ENCODE results near the gene LINC00305. TPM values are rescaled to one million over a fixed set of nuclear protein-coding genes. Genes with fewer than 3 reads are reported as not detected.

Gene LINC00305
- total RNA-seq, 6 experiments from 2014 or later, result not detected

GRCh38 chr18:64127172-64127571 is 21.7 kb downstream of the LINC00305 start:
- ATAC-seq, result no peak
- H3K27ac ChIP-seq, result no peak overlapping the region
- H3K4me1 ChIP-seq, result no peaks in the 10 kb centered on the region
- WGBS (ENCODE audit: insufficient coverage, low coverage, low lambda C conversion rate, missing lambda C conversion rate), result 58% methylated on average over 2 of the region's 2 CpGs
- no peak for TF ChIP-seq CTCF (IDR thresholded peaks at IDR 0.05)
- TF ChIP-seq POLR2A (IDR thresholded peaks at IDR 0.05), result no peak
- no peaks in the 10 kb centered on the region for H3K36me3 ChIP-seq
- no peak overlapping the region for H3K4me3 ChIP-seq
- no peaks in the 10 kb centered on the region for H3K27me3 ChIP-seq
- H3K9me3 ChIP-seq, result no peaks in the 10 kb centered on the region
- intact Hi-C loops (cut with DNase I), result no loop called here
- DNase-seq, result no peak

GRCh38 chr18:64119916-64120315 is 29.0 kb downstream of the LINC00305 start:
- 35% methylated on average over 1 of the region's 1 CpG for WGBS (ENCODE audit: insufficient coverage, low coverage, low lambda C conversion rate, missing lambda C conversion rate)
- H3K27ac ChIP-seq, result no peak overlapping the region
- intact Hi-C loops (cut with DNase I), result no loop called here
- H3K9me3 ChIP-seq, result no peaks in the 10 kb centered on the region
- no peak for TF ChIP-seq POLR2A (IDR thresholded peaks at IDR 0.05)
- TF ChIP-seq CTCF (IDR thresholded peaks at IDR 0.05), result peak; percentile 21 to 35 (median 27)
- no peaks in the 10 kb centered on the region for H3K4me1 ChIP-seq
- DNase-seq (no peak), ATAC-seq (no peak)
- H3K4me3 ChIP-seq, result no peak overlapping the region
- no peaks in the 10 kb centered on the region for H3K27me3 ChIP-seq
- H3K36me3 ChIP-seq, result no peaks in the 10 kb centered on the region

GRCh38 chr18:64118406-64118805 is 30.5 kb downstream of the LINC00305 start:
- Histone ChIP-seq H3K27me3 (no peaks in the 10 kb centered on the region), H3K27ac (no peak overlapping the region), H3K4me1 (no peaks in the 10 kb centered on the region), H3K36me3 (no peaks in the 10 kb centered on the region), H3K9me3 (no peaks in the 10 kb centered on the region), H3K4me3 (no peak overlapping the region)
- TF ChIP-seq POLR2A (IDR thresholded peaks at IDR 0.05) (no peak), CTCF (IDR thresholded peaks at IDR 0.05) (no peak)
- ATAC-seq (no peak), DNase-seq (no peak)
- intact Hi-C loops (cut with DNase I), result no loop called here
- WGBS (ENCODE audit: insufficient coverage, low coverage, low lambda C conversion rate, missing lambda C conversion rate), result 82% methylated on average over 3 of the region's 3 CpGs

GRCh38 chr18:64116571-64117175 is 32.2 kb downstream of the LINC00305 start:
- intact Hi-C loops (cut with DNase I), result no loop called here
- no peak for TF ChIP-seq POLR2A (IDR thresholded peaks at IDR 0.05)
- TF ChIP-seq CTCF (IDR thresholded peaks at IDR 0.05), result no peak
- no peaks in the 10 kb centered on the region for H3K4me1 ChIP-seq
- H3K9me3 ChIP-seq, result no peaks in the 10 kb centered on the region
- WGBS (ENCODE audit: insufficient coverage, low coverage, low lambda C conversion rate, missing lambda C conversion rate), result 48% methylated on average over 5 of the region's 5 CpGs
- H3K27me3 ChIP-seq, result no peaks in the 10 kb centered on the region
- H3K4me3 ChIP-seq, result no peak overlapping the region
- H3K27ac ChIP-seq, result no peak overlapping the region
- DNase-seq, result no peak
- ATAC-seq, result no peak
- H3K36me3 ChIP-seq, result no peaks in the 10 kb centered on the region

GRCh38 chr18:64115881-64116280 is 33.0 kb downstream of the LINC00305 start:
- TF ChIP-seq CTCF (IDR thresholded peaks at IDR 0.05), result no peak
- no peak for TF ChIP-seq POLR2A (IDR thresholded peaks at IDR 0.05)
- Histone ChIP-seq H3K4me1 (no peaks in the 10 kb centered on the region), H3K4me3 (no peak overlapping the region), H3K36me3 (no peaks in the 10 kb centered on the region), H3K27ac (no peak overlapping the region), H3K9me3 (no peaks in the 10 kb centered on the region), H3K27me3 (no peaks in the 10 kb centered on the region)
- DNase-seq (no peak), ATAC-seq (no peak)
- intact Hi-C loops (cut with DNase I), result no loop called here
- WGBS (ENCODE audit: insufficient coverage, low coverage, low lambda C conversion rate, missing lambda C conversion rate), result 82% methylated on average over 3 of the region's 3 CpGs

Measured in right lobe of liver (tissue), 6 donors.